HT-29 (cell line): ENCODE data around the gene COA1. TPM values are rescaled to one million over a fixed set of nuclear protein-coding genes. Genes with fewer than 3 reads are reported as not detected.
"Not testable (repeated sequence)": the region's sequence is repeated elsewhere in the genome, so short reads cannot be mapped to it uniquely, and the experiment has no call there.

ENCODE experiments used
- DNase-seq: peaks from one replicate; pipeline ENCODE4 v3.0.0-alpha.2; 2015; ENCODE audit warnings: low spot score
- total RNA-seq: library from RNA; depleted of rRNA; stranded (reverse); fragments of >200 nt; shearing (Covaris generic); gene quantifications from 2 replicates; pipeline ENCODE4 v1.2.3, GENCODE V29; 2014

The COA1 gene
- total RNA-seq, 1 experiment from 2014 or later, result 72.0 TPM

DNA sequence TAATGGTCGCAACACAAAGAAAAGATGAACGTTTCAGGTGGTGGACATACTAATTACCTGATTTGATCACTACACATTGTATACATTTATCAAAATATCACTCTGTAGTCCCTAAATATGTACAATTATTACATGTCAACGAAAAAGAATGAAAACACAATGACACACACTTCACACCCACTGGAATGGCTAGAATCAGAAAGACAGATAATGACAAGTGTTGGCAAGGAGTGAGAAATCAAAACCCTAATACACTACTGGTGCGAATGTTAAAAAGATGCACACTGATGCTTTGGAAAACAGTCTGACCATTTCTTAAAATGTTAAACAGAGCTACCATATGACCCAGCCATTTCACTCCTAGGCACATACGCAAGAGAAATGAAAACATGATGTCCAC is 2.3 kb downstream of the COA1 start:
- DNase-seq, result no peak

DNA sequence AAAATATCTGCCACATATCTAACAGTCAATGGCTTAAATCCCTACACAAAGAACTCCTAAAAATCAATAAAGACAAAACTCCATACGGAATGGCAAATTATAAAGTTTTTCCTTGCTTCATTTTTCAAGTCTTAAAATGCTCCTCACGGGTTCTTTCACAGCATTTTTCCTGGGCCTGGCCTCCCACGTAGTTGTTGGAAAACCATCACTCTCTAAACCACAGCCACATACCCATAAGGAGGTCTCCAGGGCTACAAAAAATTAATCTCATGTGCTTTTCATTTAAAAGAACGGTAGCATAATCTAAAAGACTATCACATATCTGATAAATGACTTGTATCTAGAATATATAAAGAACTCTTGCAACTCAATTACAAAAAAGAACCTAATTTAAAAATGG is 2.9 kb downstream of the COA1 start:
- DNase-seq, result no peak

DNA sequence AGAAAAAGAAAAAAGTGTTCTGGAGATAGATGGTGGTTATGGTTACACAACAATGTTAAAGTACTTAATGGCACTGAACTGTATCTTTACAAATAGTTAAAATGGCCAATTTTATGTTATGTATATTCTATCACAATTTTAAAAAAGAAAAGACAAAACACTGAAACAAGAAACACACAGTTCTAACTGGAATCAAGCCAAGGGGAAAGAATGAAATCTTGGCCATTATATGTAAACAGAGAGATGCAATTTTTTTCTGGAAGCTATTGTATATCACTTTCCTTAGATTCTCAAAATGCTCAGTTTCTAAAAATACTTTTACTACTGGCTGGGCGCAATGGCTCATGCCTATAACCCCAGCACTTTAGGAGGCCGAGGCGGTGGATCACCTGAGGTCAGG is 4.1 kb downstream of the COA1 start:
- no peak for DNase-seq

DNA sequence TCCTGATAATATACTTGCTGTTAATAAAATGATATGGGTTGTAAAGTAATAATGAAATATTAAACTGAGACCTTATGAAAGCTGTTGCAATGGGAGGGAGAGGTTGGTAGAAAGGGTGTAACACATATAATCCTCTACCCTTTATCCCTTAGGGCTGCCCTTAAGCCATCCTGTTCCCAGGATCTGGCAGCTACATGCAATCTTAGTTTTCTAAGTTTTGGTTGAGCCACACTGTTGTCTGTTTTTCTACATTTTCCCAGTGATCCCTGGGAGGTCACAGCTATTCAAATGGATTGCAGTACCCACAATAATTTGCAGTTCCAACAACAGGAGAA is 6.3 kb downstream of the COA1 start:
- DNase-seq, result no peak

DNA sequence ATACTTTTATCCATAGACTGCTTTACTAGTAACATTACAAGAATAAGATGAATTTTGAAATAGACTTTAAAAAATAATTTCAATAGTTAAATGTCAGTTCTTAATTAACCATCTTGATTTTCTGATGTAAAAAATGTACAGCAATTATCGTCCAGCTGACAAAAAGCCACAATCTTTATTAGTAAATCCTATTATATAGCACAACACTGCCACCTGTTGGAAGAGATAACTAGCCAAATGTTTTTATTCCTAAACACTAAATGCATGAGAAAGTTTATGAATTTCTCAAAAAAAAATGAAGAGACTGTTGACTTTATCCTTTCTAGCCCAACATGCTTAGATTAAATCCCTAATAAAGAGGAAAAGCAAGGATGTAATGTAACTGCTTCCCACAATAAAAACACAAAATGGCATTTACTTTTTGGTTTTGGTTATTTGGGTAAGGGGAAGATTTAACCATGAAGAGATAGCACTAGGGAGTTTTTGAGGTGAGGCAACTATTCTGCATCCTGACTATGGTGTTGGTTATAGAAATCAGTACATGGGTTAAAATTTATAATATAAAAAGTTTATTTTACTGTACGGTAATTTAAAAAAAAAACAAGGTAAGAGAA is 8.0 kb downstream of the COA1 start:
- peak; percentile 86 for DNase-seq

DNA sequence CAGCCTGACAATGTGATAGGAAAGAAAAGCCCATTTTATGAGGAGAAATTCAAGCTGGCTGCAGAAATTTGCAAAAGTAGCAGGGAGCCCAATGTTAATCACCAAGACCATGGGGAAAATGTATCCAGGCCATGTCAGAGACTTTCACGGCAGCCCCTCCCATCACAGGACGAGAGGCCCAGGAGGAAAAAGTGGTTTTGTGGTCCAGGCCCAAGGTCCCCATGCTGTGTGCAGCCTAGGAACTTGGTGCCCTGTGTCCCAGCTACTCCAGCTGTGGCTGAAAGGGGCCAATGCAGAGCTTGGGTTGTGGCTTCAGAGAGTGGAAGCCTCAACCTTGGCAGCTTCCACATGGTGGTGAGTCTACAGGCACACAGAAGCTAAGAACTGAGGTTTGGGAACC is 12.7 kb downstream of the COA1 start:
- no peak for DNase-seq

DNA sequence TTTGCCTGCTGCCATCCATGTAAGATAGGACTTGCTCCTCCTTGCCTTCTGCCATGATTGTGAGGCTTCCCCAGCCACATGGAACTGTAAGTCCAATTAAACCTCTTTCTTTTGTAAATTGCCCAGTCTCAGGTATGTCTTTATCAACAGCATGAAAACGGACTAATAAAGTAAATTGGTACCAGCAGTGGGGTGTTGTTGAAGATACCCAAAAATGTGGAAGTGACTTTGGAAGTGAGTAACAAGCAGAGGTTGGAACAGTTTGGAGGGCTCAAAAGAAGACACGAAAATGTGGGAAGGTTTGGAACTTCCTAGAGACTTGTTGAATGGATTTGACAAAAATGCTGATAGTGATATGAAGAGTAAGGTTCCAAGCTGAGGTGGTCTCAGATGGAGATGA is 13.4 kb downstream of the COA1 start:
- DNase-seq, result not testable (repeated sequence)

DNA sequence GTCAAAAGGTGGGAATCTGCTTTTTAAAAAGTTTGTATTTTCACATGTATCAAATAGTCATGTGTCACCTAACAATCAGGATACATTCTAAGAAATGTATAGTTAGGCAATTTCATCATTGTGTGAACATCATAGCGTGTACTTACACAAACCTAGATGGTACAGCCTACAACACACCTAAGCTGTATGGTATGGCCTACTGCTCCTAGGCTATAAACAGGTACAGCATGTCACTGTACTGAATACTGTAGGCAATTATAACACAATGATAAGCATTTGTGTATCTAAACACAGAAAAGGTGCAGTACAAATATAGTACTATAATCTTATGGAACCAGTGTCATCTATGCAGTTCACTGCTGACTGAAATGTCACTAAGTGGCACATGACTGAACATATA is 17.8 kb downstream of the COA1 start:
- DNase-seq, result no peak

DNA sequence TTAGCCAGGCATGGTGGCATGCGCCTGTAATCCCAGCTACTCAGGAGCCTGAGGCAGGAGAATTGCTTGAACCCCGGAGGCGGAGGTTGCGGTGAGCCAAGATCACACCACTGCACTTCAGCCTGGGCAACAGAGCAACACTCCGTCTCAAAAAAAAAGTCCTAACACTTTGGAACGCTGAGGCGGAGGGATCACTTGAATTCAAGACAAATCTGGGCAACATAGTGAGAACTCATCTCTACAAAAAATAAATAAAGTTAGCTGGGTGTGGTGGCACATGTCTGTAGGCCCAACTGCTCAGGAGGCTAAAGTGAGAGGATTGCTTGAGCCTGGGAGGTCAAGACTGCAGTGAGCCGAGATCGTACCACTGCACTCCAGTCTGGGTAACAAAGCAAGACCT is 21.3 kb downstream of the COA1 start:
- not testable (repeated sequence) for DNase-seq

DNA sequence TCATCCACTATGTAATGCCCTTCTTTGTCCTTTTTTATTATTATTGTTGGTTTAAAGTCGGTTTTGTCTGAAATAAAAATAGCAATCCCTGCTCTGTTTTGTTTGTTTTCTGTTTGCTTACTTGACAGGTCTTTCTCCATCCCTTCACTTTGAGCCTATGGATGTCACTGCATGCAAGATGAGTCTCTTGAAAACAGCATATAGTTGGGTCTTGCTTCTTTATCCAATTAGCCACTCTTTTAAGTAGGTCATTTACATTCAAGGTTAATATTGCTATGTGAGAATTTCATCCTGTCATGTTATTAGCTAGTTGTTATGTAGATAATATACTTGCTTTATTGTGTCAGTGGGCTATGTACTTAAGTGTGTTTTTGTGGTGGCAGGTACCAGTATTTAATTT is 25.8 kb downstream of the COA1 start:
- no peak for DNase-seq

DNA sequence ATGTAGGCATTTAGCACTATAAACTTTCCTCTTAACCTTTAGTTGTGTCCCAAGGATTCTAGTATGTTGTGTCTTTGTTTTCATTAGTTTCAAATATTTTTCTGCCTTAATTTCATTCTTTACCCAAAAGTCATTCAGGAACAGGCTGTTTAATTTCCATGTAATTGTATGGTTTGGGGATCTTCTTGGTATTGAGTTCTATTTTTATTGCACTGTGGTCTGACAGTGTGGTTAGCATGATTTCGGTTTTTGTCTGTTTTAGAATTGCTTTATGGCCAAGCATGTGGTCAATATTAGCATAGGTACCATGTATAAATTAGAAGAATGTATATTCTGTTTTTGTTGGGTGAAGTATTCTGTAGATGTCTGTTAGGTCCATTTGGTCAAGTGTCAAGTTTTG is 26.3 kb downstream of the COA1 start:
- no peak for DNase-seq

DNA sequence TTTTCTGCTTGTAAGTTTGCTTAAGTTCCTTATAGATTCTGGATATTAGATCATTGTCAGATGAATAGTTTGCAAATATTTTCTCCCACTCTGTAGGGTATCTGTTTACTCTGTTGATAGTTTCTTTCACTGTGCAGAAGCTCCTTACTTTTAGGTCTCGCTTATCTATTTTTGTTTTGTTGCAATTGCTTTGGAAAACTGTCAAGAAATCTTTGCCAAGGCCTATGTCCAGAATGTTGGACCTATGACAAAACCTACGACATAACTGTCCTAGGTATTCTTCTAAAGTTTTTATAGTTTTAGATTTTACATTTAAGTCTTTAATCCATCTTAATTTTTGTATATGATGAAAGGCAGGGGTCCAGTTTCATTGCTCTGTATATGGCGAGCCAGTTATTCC is 27.4 kb downstream of the COA1 start:
- no peak for DNase-seq

DNA sequence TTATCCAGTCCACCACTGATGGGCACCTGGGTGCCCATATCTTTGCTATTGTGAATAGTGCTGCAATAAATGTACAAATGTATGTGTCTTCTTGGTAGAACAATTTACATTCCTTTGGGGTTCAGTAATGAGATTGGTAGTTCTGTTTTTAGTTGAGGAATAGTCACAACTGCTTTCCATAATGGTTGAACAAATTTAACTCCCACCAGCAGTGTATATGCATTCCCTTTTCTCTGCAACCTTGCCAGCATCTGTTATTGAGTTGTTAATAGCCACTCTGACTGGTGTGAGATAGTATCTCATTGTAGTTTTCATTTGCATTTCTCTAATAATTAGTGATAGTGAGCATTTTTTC is 27.8 kb downstream of the COA1 start:
- no peak for DNase-seq

DNA sequence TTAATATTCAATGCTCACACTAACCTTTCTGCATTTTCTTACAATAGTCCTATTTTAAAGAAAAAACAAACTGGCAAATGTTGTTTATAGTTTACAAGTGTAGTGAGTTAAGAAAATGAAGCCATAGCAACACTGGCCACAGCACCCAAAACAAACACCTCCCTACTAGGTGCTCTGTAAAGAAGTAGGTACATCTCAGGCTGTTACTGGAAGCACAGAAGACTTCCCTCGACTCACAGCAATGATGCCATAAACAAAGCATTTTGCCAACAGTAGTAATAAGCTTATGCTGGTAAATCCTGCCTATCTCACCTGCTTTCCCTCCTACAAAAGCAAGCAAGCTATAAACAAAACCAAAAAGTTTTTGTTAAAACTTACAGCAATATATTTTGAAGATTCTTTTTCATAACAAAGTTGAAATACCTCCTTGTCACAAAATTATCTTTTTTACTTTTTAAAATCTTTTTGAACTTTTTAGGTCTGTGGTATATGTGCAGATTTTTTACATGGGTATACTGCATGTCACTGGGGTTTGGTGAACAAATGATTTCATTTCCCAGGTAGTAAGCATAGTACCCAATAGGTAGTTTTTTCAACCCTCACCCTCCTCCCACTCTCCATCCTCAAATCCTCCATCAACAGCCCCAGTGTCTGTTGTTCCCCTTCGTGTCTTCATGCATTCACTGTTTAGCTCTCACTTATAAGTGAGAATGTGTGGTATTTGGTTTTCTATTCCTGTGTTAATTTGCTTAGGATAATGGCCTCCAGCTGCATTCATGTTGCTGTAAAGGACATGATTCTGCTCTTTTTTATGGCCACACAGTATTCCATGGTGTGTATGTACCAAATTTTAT is 28.4 kb downstream of the COA1 start:
- DNase-seq, result no peak

DNA sequence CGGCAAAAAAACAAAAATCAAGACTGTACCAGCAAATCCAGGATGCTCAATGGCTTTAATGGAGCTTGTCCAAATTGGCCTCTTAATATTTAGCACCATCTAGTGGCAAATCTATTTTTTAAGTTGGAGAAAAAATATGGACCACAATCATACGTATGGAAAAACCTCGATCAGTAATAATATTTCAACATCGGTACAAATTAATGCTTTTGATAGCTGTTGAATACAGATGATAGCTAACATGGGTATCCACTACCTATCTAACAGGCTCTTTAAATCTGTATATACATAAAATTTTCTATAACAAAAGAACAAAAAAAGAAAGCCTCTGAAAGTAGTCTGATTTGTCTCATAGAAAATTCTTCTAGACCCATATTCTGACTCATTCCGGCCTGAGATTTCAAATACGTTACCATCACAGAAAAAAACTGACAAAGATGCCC is 29.2 kb downstream of the COA1 start:
- DNase-seq, result peak; percentile 63

DNA sequence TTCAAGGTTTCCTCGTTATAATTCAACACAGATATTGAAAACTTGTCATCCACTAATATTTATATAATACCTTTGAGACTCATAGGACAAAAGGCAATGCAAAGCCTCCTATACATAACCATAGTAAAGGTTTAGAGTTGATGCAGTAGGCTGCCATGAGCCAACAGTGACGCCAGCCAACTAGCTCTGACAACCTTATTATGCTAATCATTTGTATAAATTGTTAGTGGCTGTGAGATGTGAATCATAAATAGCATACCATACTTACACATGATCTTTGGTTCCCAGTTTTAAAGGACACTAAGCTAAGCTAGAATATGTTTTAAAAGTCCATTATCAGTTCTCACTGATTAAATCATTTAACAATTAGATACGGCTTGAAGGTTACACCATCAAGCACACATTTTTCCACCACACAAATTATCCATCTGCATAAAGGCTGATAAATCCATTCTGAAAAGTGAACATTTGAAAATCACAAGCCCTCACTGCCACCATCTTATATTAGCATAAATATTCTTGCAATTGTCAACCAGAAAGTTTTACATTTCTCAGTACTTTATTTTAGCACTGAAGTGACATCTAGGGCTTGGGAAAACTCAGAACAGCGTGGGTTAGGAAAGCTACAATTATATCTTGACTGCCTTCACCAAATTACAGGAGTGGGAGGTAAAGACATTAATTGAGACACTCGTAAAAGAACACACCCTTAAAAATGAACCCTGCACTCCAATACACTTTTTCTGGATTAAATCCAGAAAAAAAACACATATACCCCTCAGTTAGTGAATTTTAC is 30.7 kb downstream of the COA1 start:
- no peak for DNase-seq

DNA sequence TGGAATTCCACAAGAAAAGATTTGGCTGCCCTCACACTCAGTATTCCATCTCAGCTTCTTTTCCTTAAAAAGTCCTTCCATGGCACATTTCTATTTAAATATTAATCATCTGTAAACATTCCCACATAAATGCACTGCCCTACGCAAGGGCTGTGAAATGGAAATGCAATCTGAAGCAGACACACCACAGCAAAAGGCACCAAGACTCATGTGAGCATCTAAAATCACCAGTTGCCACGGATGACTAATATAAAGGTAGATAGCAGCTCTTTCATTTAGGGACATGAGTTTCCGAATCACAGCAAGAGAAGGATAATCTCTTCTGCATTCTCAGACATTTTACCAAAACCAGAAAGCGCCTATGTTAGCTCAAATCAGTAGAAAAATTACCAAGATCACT is 31.6 kb downstream of the COA1 start:
- DNase-seq, result no peak

DNA sequence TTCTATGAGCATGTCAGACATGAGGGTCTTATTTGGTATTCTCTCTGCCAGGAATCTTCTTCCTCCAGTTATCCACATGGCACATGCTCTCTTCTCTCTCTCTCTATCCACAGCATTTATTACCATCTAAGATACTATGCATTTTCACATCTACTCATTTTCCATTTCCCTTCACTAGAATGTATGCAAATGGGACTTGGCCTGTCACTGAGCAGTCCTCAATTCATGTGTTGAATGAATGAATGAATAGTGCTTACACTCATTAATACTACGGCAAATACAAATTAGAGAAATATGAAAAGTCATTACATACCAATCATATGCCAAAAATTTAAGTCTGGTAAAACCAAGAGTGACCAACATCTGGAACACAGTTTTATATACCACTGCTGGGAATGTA is 34.0 kb downstream of the COA1 start:
- DNase-seq, result no peak

DNA sequence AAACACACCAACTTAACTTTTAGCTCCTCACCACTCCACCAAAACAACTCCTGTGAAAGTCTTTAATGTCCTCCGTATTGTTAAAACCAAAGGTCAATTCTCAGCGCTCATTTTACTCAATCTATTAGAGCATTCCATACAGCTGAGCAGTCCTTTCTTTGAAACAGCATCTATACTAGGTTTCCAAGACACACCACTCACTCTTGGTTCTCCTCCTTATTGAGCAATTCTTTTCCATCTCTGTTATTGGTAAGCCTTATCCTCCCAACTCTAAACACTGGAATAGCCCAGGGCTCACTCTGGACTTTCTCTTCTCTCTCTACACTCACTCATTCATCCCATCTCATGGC is 34.9 kb downstream of the COA1 start:
- DNase-seq, result no peak

DNA sequence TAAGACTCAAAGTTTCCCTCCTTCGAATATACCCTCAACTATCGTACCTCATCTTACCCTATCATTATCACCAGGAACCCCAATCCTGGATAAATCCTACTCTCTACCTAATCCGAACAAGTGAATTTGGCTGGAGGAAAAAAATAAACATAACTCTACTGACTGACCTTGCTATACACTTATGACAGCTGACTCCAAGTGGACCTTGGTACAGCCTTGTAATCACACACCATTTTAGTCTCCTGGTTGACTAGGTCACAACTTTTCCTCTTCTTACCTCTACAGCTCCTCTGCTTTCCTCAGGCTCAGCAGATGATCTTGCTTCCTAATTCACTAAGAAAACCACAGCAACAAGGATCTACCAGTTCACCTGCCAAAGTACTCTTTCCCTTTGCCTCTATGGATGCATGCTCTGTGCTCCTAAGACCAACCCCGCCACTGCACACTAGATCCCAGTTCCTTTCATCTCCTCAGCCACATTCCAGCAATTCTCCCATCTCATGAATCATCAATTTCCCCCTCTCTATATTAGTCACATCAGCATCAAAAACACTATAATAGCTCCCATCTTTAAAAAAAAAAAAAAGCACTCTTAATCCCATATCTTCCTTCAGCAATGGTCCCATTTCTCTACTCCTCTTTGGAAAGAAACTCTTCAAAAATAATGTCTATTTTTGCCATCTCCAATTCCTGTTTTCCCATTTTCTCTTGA is 35.5 kb downstream of the COA1 start:
- DNase-seq, result no peak

DNA sequence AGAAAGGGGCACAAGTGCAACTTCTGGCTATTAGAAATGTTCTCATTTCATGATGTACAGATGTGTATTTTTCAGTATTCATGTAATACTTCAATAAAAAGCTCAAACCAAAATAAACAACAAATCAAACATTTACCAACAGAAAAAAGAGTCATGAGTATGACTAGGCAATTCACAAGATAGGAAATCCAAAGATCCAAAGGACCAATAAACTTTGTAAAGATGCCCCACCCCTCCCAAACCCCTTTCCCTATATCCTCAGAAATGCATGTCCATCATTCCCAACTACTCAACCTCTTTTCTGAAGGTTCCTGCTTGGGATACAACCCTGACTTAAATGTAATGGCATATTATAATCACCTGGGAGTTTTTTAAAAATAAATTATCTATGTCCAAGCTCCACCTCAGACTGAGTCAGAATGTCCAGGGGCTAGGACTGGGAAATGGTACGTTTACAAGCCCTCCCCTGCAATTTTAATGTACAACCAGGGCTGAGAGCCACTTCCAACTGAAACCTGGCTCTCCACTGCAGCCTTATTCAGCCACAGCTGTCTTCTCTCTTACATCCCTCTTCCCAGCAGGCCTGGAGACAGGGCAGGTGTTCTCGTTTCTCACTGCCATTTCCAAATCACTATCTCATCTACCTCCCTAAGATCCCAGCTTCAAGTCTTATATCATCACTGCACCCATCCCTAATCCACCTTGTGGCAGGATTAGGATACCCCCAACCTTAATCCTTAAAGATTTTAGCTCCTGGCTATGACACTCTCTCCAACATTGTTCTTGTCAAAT is 36.5 kb downstream of the COA1 start:
- no peak for DNase-seq
